HG03039 (cell line): Measurements from ENCODE around the gene MEI4.
"Not testable (repeated sequence)": the region's sequence is repeated elsewhere in the genome, so short reads cannot be mapped to it uniquely, and the experiment has no call there.

Experiments used
- ATAC-seq: cut with Tn5 transposase; IDR thresholded peaks from one replicate; pipeline ENCODE4 v1.9.1; 2021; ENCODE audit warnings: mild to moderate bottlenecking, moderate library complexity; ENCODE audit not compliant: unreplicated experiment

MEI4 gene, protein sequence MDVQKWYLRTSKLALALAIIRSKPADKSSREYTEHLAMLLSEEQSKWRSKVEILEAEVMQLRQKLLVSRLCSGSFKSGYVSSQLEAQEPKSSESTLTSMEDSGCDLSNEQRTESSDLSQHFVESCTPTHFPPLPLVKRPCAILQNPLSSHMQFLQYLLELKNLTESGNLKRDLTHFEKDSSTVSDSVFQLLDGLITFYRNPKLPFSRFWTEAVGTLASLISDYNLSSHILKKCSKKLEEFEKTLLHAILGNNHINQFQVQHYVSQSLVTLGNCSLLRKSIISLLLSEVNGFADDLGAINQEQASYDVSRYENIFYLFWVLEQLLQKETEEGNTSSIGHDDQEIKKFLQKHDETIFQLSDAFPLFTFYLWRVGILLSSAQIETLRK

DNA sequence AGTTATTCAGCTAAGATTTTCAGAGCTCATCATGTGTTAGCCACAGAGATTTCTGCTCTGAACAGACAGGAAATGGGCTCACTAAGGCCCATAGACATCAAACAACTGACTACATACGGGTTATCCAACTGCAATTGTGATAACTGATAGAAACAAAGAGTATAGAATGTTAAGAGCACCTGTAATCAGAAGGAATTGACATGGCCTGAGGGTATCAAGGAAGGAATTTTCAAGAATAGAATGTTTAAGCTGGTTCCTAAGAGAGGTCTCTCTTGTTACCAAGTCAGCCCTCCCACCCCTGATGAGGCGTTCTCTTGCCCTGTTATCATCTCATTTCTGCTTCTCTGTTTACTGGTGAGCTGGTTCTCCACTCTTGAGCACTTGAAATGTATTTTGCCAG, at the start of gene MEI4:
Gene MEI4, plus strand, starts transcription at position 301 of the 400 bp plus-strand sequence. CDS start 37,633 bp downstream, outside the sequence.
- ATAC-seq, result no peak

- ATAC-seq, result no peak
These were observed 48.4 kb upstream of the MEI4 start for GRCh38 chr6:77604476-77604875.

GRCh38 chr6:77607004-77607403, 45.8 kb upstream of the MEI4 start:
- ATAC-seq, result no peak

- no peak for ATAC-seq
These were observed 43.7 kb upstream of the MEI4 start for GRCh38 chr6:77609106-77609505.

DNA sequence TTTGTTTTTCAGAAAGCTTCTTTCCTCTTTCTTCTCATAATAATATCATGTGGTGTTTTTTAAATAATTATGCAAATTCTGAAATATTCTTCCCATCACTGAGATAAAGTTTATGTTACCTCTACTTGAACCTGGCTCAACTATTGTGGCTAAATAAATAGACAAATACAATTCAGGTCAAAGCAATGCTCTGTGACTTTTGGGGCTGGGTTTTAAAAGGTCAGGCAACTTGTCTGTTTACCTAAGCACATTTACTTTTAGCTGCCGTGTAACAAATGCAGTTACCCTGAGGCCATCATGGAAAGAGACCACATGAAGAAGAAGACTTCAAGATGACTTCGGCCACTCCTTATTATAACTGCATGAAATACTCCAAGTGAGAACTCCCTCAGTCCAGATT, 33.7 kb upstream of the MEI4 start:
- no peak for ATAC-seq

DNA sequence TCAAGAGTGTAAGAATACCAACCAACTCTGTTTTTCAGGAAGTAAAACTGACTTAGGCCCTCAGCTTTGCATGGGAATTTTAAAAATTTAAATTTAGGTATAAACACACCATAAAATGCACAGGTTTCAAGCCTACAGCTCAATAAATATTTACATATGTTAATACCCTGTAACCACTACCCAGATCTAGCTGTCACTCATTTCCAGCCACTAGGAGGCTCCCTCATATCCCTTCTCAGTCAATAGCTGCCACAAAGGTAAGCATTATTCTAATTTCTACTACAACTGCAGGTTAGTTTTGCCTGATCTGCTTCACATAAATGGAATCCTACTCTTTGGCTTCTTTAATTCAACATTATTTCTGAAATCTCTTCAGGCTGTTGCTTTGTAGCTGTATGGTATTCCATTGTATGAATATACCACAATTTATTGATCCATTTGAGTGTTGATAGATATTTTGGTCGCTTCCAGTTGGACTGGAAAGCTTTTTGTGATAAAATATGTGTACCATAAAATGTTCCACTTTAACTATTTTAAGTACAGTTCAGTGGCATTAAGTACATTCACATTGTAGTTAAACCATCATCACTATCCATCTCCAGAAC, 32.5 kb upstream of the MEI4 start:
- peak; percentile 72 for ATAC-seq

- no peak for ATAC-seq
These were observed 28.3 kb upstream of the MEI4 start for GRCh38 chr6:77624515-77624914.

- no peak for ATAC-seq
These were observed 26.4 kb upstream of the MEI4 start for GRCh38 chr6:77626426-77626825.

DNA sequence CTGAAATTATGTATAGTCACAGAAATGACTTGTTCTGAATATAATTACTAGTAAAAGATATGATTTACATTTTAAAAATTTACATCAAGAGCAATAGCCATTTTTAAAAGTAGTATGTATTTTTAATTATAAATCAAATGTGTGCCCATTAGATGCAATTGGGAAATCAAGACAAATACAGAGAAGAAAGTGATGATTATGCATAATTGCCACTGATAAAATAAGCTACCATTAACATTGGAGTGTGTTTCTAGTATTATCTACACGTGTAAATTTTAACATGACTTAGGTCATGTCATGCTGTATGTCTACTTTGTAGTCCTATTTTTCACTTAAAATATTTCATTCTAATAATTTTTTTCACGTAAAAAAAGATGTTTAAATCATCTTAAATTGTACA, 22.8 kb upstream of the MEI4 start:
- no peak for ATAC-seq

- no peak for ATAC-seq
These were observed 19.4 kb upstream of the MEI4 start for GRCh38 chr6:77633471-77633870.

DNA sequence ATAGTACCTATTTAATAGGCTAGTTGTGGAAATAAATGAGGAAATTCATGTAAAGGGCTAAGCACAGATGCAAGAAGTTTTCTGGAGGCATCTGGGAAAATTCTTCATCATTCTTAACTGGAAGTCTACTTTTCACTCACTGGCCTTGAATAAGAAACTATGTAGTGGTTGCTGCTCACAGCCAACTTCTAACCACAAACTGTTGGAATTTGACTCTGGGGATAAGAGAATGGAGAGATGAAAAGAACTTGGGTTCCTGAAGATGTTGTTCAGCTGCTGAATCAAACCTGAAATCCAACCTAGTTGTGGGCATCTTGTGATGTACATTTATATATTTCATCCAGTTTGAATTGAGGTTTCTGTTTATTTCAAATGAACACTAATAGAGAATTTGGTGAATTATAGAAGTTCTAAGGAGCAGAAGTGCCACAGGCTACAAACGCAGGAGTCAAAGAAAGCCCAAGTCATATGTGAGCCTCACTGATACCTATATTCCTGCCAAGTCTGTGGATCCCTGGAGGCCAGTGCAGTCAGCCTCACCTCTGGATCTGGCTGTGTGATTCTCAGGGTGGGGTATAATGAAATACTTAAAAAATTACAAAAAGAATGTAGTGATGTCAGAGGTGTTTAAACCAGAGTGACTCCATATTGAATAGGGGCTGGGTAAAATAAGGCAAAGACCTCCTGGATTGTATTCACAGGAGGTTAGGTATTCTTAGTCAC, 18.7 kb upstream of the MEI4 start:
- no peak for ATAC-seq

DNA sequence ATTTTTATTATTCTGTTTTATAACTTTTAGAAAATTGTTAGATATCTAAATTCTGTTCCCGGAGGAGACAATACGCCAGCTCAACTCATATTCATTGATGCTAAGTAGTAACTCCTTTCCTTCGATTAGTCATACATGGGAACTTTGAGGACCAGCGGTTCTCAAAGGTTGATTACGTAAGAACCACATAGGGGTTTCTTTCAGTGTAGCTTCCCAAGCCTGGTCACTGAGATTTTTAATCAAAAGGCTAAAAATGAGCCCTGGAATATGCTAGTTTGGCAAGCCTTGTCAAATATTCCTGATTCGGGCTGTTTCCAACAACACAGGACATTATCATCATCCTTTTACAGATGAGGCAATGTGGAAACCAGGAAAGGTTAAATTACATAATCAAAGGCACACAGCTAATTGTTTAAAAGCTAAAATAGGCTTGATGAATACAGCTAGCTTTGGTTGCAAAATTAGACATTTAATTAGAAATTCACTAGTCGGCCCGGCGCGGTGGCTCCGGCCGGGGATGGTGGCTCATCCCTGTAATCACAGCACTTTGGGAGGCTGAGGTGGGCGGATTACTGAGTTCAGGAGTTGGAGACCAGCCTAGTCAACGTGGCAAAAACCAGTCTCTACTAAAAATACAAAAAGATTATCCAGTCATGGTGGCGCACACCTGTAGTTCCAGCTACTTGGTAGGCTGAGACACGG, 14.6 kb upstream of the MEI4 start:
- ATAC-seq, result no peak

DNA sequence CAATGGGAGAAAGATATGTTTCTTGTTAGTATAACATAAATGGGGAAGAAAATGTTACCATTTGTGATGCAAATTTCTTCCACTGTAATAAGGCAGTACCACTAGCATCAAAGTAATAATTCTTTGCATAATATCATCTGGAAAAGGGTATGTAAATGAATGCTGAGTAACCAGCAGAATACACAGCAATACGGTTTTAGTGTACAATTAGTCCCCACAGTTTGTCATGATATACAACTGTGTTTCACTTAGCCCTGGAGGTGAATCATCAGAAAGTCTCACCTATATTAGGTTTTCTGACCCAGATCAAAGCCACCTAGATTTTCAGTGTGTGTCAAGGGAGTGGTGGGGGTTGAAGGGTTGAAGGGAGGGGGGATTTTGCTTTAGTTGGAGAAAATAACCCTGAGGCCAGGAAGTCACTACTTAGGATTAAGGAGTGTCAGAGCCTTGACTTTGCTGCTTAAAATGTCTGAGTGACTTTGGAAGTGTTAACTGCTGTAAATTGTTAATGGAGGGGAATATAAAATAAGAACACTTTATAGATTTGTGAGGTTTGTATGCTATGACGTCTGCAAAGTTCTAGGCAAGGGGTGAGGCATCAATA, 8.6 kb upstream of the MEI4 start:
- ATAC-seq, result no peak

- ATAC-seq, result no peak
These were observed 2.7 kb upstream of the MEI4 start for GRCh38 chr6:77650098-77650663.

DNA sequence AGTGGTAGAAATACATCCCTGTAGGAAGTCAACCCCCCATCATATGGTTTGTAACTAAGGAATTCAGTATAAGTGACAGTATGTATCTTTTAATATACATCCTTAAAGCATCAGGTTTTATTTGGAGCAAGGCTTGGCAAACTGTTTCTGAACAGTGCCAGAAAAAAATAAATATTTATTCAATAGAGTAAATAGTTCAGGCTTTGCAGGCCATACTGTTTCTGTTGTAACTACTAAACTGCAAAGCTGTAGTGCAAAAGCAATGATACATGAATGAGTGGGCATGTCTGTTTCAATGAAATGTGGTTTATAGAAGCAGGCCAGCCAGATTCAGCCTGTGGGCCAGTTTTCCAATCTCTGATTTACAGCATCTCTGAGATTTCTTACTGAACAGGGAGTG, 977 bp downstream of the MEI4 start:
- ATAC-seq, result no peak

GRCh38 chr6:77655035-77655434, 2.2 kb downstream of the MEI4 start:
- not testable (repeated sequence) for ATAC-seq

GRCh38 chr6:77656999-77657764, 4.3 kb downstream of the MEI4 start:
- no peak for ATAC-seq

DNA sequence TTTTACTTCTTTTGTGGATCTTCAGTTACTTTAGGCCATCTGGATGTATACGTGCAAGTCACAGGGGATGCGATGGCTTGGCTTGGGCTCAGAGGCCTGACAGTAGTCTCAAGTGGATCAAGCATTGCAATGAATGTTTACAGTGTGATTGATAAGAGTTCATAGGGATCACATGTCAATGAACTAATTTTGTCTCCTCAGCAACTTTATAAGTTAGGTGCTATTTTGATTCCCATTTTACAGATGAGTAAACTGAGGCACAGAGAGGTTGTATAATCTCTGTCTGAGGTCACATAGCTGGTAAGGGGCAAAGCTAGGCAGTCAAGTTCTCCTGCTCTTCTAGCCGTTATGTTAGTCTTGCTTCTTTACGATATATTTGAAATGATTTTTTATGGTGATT, 13.5 kb downstream of the MEI4 start:
- ATAC-seq, result no peak

DNA sequence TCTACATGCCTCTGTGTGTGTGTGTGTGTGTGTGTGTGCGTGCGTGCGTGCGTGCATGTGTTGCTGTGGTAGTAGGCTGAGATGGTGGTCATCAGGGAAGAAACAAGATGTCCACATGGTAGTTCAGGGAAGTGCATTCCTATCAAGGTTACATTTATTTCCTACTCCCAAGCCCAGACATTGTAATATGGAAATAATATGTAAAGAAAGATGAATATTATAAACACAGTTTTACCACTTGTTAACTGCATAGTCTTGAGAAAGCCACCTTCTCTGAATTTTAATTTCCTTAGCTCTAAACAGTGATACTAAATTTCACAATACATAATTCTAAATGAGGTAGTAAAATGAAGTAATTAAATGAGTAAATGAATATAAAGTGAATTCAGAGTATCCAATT, 14.0 kb downstream of the MEI4 start:
- ATAC-seq, result no peak

DNA sequence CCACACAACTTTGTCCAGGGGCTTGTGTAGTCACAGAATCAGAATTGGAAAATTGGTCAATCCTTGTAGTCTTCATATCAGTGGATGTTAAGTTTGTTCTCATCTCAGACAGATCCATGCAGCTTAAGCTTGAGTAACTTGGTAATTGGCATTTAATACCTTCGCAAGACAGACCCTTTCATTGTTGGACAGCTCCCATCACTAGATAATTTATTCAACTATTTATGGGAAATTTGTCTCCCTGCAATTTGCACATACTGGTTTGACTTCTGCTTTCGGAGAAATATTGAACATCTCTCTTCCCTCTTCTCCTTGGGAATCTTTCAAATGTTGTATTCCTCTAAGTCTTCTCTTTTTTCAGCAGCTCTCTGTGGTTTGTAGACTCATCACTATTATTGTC, 17.1 kb downstream of the MEI4 start:
- no peak for ATAC-seq
